Measurements from ENCODE around the gene AKAP17A. TPM values are rescaled to one million over a fixed set of nuclear protein-coding genes. Genes with fewer than 3 reads are reported as not detected.

Gene AKAP17A
- total and polyA plus RNA-seq, 2 donors (not counting 1 experiment from before 2014, with no cell fraction given): 126 to 196 TPM

DNA sequence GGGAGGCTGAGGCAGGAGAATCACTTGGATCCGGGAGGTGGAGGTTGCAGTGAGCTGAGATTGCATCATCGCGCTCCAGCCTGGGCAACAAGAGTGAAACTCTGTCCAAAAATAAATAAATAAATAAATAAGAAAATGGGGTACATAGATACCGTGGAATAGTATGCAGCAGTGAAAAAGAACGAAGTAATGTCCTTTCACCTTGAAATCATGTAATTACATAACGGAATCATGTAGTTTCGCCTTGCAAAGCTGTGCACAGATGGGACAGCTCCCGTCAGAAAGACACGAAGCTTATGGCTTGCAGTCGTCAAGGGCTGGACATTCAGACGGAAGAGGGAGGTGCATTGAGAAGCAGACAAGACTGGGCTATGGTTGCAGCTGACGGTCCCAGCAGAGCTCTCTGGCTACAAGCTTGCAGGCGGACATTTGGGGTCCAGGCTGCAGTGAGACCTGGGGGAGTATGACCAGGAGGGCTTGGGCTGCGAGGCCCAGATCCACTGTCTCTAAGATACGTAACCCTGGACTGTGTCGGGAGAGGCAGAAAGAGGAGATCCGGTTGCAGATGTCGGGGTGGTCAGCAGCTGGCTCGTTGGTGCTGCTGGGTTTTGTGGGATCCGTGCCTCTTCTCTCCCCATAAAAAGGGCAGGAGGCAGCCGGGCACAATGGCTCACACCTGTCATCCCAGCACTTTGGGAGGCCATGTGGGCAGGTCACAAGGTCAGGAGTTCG is 48.2 kb upstream of the AKAP17A start:
- 98% methylated on average over 17 of the region's 22 CpGs for WGBS (ENCODE audit: insufficient coverage)
- ATAC-seq (ENCODE audit: low read depth): no peak
- H3K27me3 Mint-ChIP-seq: no peaks in the 10 kb centered on the region

More for the DNA sequence above, 48.2 kb upstream of the AKAP17A start:
- no peak overlapping the region for H3K4me2 ChIP-seq (replicated peaks; ENCODE audit: low read depth, low read length, poor library complexity, severe bottlenecking)
- no peaks in the 10 kb centered on the region for H4K20me1 ChIP-seq (ENCODE audit: control insufficient read depth, insufficient read depth, low read length, poor library complexity, severe bottlenecking)
- no peaks in the 10 kb centered on the region for H3K27me3 ChIP-seq (replicated peaks in 1 of 4; ENCODE audit: control extremely low read depth in 1 of 4, control insufficient read depth in 3 of 4, insufficient read depth in 4 of 4, low read length in 3 of 4)
- H3K4me3 ChIP-seq (ENCODE audit: control extremely low read depth in 1 of 5, extremely low read depth in 1 of 5, insufficient read depth in 1 of 5, low read depth in 2 of 5, low read length in 4 of 5): no peak overlapping the region
- no peak overlapping the region for H3K9ac ChIP-seq (ENCODE audit: low read length)
- H3K4me1 ChIP-seq (ENCODE audit: control insufficient read depth in 2 of 2, insufficient read depth in 2 of 2, low read length in 2 of 2): peaks cover 20 to 34% of the 10 kb centered on the region in 2 donors
- no peak for TF ChIP-seq EZH2 (IDR thresholded peaks at IDR 0.05; ENCODE audit: borderline replicate concordance, insufficient read depth, low read depth, low read length, poor library complexity, severe bottlenecking)
- TF ChIP-seq, protein P1, sequence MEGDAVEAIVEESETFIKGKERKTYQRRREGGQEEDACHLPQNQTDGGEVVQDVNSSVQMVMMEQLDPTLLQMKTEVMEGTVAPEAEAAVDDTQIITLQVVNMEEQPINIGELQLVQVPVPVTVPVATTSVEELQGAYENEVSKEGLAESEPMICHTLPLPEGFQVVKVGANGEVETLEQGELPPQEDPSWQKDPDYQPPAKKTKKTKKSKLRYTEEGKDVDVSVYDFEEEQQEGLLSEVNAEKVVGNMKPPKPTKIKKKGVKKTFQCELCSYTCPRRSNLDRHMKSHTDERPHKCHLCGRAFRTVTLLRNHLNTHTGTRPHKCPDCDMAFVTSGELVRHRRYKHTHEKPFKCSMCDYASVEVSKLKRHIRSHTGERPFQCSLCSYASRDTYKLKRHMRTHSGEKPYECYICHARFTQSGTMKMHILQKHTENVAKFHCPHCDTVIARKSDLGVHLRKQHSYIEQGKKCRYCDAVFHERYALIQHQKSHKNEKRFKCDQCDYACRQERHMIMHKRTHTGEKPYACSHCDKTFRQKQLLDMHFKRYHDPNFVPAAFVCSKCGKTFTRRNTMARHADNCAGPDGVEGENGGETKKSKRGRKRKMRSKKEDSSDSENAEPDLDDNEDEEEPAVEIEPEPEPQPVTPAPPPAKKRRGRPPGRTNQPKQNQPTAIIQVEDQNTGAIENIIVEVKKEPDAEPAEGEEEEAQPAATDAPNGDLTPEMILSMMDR (IDR thresholded peaks at IDR 0.05): no peak
- CTCF ChIA-PET: no interaction called here
- Mint-ChIP-seq H3K9me3 (ENCODE audit: insufficient read depth) (no peaks in the 10 kb centered on the region), H3K4me1 (peaks cover 30% of the 10 kb centered on the region), H3K27ac (peak overlapping the region; percentile 56), H3K4me3 (no peak overlapping the region)
- peaks cover 0 to 17% (median 0%) of the 10 kb centered on the region in 3 donors for H3K9me3 ChIP-seq (ENCODE audit: control extremely low read depth in 1 of 3, control insufficient read depth in 2 of 3, insufficient read depth in 1 of 3, low read length in 2 of 3)
- no peak overlapping the region for H3K27ac ChIP-seq (ENCODE audit: low read length in 2 of 2)
- no peaks in the 10 kb centered on the region for H3K36me3 ChIP-seq (replicated peaks in 1 of 2; ENCODE audit: control extremely low read depth in 1 of 2, control insufficient read depth in 1 of 2, extremely low read depth in 1 of 2, insufficient read depth in 2 of 2, low read length in 1 of 2)
- no peak overlapping the region for H2AFZ ChIP-seq (ENCODE audit: insufficient read depth, low read depth, low read length, poor library complexity, severe bottlenecking)
- intact Hi-C loops (cut with micrococcal nuclease): no loop called here
- POLR2A ChIA-PET: no interaction called here
- no peak for DNase-seq
- H3K79me2 ChIP-seq (ENCODE audit: control insufficient read depth, insufficient read depth, low read length): peaks cover 14% of the 10 kb centered on the region

Data from B cell (primary cell).